ENCODE measurements around the gene TMC7.

TMC7 gene

GRCh38 chr16:19112099-19112407 lies 128.3 kb downstream of the TMC7 start:
- in situ Hi-C loops (cut with MboI; ENCODE audit: low sequenced_read_pairs), result no loop called here
